Measurements from ENCODE around the gene BNC2.

The BNC2 gene

DNA sequence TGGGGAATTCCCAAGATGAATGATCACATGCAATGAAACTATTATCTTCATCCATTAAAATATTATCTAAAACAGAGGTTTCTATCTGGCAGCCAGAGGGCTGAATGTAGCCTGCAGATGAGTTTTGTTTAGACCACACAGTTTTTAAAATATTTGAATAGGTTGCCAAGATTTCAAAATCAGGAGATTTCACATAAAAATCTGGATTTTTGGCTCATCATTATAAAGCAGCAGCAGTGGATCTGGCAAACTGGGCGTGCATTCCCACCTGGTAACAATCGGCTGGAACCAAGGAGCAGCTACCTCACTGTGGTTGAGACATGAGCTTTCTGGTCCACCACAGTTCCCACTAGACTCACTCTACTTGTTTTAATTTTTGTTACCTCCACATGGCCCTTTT is 155.1 kb downstream of the BNC2 start:
- DNase-seq (ENCODE audit: low read depth, low spot score), result no peak

GRCh38 chr9:16712787-16713186 is 157.7 kb downstream of the BNC2 start:
- DNase-seq (ENCODE audit: low read depth, low spot score), result no peak

DNA sequence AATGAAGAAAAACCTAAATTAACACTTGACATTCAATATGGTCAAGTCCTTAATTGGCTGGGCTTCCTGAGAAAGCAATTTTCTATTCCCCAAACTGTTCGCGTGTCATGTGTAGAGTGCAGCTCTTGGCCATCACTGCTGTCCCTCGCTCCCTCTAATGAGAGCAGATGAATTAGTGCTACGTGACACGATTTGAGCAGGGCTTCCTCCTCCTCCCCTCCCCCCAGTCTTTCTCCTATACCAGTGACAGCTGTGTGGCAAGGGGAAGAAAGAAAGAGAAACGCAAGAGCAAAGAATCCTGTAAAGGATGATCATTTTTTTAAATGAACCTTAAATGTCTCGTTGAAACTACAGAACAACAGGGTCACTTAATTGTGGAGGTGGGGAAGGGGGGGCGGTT is 159.6 kb downstream of the BNC2 start:
- no peak for DNase-seq (ENCODE audit: low read depth, low spot score)

DNA sequence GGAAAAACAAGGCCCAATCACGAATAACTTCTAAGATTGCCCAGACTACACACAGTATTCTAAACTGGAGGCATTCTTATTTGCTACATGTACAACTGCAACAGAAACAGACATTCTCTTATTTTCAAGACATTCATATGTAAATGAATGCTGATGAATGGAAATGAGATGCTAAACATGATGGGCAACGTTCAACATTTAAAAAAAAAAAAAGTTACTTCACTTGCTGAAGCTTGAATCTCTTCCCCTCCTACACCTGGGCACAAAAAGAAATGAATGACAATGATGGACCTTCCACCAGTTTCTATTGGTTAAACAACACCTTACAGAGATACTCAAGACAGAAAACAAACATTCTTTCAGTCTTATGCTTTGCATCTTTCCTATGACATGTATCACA is 160.5 kb downstream of the BNC2 start:
- no peak for DNase-seq (ENCODE audit: low read depth, low spot score)

GRCh38 chr9:16708656-16709435 is 161.6 kb downstream of the BNC2 start:
- DNase-seq (ENCODE audit: low read depth, low spot score), result no peak

- no peak for DNase-seq (ENCODE audit: low read depth, low spot score)
These were observed 165.3 kb downstream of the BNC2 start for GRCh38 chr9:16705111-16705604.

GRCh38 chr9:16704116-16705110 is 166.1 kb downstream of the BNC2 start:
- DNase-seq (ENCODE audit: low read depth, low spot score), result no peak

DNA sequence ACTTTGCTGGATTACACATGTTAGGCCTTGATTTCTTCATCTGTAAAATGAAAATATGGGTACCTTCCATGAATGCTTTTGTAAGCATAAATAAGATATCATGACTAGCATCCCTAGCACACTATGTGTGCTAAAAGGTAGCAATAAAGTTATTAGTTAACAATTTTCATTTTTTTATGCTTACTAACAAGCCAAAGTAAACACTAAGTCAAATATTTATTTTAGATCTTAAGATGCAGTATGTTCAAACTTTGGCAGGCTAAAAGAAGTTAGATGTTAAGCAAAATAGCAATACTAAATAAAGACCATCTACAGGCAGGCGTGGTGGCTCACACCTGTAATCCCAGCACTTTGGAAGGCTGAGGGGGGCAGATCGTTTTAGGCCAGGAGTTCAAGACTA is 169.1 kb downstream of the BNC2 start:
- no peak for DNase-seq (ENCODE audit: low read depth, low spot score)

GRCh38 chr9:16693616-16694015 is 176.9 kb downstream of the BNC2 start:
- DNase-seq (ENCODE audit: low read depth, low spot score), result no peak

- DNase-seq (ENCODE audit: low read depth, low spot score), result no peak
These were observed 179.8 kb downstream of the BNC2 start for GRCh38 chr9:16690628-16691027.

- DNase-seq (ENCODE audit: low read depth, low spot score), result no peak
These were observed 180.3 kb downstream of the BNC2 start for GRCh38 chr9:16690205-16690604.

DNA sequence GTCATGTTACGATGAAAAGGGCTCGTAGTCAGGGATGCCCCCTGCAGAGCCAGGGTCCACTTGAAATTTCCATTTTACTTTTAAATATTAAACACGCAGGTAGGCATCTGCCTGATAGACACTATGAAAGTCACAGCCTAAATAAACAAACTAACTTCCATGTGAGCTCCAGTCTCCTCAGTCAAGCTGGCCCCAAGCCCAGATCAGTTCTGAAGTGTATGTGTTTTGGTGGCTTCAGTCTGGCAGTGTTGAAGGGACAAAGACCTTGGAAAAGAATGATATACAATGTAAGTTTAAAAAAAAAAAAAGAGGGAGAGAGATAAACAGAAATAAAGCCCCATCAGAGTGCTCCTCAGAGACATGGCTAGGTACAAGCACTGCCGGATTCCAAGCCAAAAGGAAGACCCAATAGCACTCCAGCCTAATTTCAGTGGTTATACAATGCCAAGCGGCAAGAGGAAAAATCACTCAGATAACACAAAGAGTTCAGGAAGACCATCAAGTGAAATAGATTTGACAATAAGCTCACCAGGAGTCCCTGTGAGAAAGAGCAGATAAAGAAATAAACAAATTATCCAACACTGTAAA is 181.0 kb downstream of the BNC2 start:
- no peak for DNase-seq (ENCODE audit: low read depth, low spot score)

GRCh38 chr9:16688814-16689213 is 181.7 kb downstream of the BNC2 start:
- no peak for DNase-seq (ENCODE audit: low read depth, low spot score)

DNA sequence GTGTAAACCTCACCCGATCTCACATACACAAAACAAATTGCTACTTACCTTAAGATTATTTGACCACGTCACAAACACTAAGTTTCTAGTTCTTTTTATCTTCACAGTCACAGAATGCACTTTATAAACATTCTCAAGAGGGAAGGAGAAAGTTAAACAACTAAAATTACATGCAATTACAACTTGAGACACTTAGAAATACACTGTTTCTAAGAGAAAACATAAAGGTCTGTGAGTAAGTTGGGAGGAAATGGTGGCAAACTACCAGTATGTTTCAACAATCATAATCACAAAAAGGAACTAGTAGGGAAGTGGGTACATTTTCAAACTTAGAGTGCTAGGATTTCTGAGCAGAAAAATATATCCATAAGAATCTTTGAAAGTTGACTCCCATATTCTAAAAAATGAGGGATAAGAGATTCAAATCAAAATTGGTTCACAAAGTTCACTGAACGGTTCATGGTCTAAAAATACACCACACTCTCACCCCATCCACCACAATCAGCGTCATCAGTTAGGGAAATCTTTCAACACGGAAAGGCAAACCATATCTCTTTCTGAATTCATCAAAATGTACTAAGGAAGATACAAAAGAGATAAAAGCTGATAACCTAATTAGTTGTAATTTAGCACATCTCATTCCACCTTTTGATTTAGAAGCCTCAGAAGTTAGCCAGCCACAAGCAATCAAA is 182.6 kb downstream of the BNC2 start:
- no peak for DNase-seq (ENCODE audit: low read depth, low spot score)

GRCh38 chr9:16683326-16683725 is 187.1 kb downstream of the BNC2 start:
- DNase-seq (ENCODE audit: low read depth, low spot score), result no peak

GRCh38 chr9:16682273-16682672 is 188.2 kb downstream of the BNC2 start:
- DNase-seq (ENCODE audit: low read depth, low spot score), result no peak

DNA sequence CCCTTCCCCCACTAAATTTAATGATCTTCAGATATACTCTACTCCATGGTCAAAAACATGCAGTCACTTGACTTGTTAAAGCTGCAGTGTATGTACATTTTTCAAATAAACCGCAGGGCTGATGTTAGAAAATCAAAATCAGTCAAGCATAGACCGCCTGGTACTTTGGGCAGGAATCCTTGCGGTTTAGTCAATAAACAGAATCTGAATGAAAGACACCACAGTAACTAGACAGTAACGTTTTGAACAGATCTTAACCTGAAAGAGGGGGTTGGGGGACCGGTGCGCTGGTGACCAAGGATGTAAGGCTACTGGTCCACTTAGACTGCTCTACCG is 188.8 kb downstream of the BNC2 start:
- DNase-seq (ENCODE audit: low read depth, low spot score), result no peak

DNA sequence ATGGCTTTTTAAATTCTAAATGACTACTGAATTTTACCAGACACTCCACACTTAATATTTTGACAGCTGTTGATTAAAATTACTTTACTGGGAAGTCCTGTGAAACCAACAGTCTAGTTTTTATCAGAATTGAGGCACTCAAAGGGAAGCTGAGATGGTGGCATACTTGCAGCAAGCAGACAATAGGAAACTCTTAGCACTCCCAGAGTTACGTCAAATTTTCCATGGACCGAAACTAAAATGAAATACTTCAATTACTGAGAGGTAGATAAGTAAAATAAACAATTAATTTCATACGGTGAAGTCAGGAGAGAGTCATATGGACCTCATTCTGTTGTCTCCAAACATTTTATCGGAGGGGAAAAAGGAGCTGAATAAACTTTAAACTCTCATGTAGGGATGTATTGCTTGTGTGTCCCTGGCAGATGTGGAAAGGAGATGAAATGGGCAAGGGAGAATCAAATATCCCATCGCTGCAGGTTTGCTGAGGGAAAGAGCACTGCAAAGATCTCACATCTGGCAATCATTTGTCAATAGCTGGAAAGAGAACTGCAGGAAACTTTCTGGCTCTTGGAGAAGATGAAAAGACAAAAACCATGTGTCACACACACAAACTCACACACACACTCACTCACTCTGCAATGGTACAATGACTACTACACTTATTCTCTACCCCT is 189.4 kb downstream of the BNC2 start:
- no peak for DNase-seq (ENCODE audit: low read depth, low spot score)

DNA sequence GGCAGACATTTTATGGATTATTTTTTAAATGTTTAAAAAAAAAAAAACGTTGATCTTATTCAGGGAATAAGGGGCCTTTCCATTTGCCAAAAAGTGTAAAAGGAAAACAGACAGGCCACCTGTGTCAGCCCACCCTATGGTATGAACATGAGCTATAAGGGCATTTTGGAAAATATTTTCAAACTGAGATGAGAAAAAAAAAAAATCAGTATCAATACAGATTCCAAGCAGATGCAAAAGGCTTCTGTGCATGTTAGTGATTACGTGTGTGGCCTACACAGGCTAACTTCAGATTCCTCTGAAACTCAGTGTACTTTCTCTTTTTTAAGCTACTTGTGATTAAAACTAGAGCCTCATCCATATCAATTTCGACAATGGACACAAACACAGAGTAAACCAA is 189.9 kb downstream of the BNC2 start:
- no peak for DNase-seq (ENCODE audit: low read depth, low spot score)

DNA sequence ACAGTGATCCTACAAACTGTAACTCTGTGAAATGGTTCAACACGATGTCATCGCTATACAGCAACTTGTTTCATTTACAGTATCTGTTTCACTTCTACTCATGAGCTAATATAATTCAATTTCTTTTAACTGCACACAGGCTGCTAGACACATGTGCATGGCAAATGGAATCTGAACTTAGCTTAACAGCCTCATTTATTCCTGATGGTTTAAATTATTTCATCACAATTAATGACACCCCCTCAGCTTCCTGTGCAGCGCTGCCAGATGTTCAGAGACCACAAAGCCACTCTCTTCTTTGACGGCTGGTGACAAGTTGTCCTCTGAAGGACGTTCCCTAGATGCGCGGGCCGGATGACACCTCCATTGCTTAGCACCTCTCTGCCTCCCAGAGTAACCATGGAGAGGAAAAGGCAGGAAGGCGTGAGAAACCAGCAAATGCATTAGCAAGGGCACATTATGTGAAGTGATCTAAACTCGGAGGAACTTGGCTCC is 191.1 kb downstream of the BNC2 start:
- DNase-seq (ENCODE audit: low read depth, low spot score), result no peak

DNA sequence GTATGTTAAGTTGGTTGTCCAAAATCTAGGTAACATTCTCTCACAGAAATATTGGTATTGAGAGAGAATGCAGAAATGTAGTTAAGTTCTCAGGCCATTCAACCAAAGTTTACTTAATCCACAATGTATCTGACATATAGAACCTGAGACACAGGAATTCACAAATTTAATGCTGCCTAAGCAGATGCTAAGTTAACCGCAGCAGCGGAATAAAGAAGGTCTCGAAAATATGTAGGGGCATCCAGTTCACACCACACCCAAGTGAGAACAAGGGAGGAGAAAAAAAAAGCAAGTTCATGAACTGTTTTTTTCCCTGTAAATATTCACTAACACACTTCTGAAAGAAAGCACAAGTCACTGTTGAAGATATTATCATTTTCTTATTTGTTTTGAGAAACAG is 194.0 kb downstream of the BNC2 start:
- no peak for DNase-seq (ENCODE audit: low read depth, low spot score)
